Measurements from ENCODE around the gene HS3ST5.

DNA sequence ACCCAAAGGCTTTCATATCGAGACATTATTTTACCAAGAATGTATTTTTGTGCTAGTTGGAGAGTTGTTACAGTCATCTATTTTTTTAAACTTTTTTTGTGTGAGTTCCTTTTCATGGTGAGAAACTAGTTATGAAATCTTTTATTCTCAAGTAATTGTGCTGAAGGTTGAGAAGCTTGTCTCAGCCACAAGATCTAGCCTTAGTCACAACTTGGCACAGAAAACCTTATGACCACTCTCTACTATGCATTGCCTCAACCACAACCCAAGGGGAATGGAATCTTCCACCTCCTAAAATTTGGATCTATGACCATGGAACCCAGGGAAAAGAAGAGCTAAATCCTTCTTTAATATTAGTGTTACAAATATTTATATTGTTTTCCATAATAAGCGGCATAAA is 58.5 kb downstream of the HS3ST5 start:
- TF ChIP-seq, protein P1, sequence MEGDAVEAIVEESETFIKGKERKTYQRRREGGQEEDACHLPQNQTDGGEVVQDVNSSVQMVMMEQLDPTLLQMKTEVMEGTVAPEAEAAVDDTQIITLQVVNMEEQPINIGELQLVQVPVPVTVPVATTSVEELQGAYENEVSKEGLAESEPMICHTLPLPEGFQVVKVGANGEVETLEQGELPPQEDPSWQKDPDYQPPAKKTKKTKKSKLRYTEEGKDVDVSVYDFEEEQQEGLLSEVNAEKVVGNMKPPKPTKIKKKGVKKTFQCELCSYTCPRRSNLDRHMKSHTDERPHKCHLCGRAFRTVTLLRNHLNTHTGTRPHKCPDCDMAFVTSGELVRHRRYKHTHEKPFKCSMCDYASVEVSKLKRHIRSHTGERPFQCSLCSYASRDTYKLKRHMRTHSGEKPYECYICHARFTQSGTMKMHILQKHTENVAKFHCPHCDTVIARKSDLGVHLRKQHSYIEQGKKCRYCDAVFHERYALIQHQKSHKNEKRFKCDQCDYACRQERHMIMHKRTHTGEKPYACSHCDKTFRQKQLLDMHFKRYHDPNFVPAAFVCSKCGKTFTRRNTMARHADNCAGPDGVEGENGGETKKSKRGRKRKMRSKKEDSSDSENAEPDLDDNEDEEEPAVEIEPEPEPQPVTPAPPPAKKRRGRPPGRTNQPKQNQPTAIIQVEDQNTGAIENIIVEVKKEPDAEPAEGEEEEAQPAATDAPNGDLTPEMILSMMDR (IDR thresholded peaks at IDR 0.05; ENCODE audit: low read length), result no peak
- TF ChIP-seq EZH2 (optimal IDR thresholded peaks at IDR 0.05; ENCODE audit: low read depth, low read length), result no peak

All from MM.1S (cell line).